ENCODE measurements around the gene DGAT2L6.
"Not testable (repeated sequence)": the region's sequence is repeated elsewhere in the genome, so short reads cannot be mapped to it uniquely, and the experiment has no call there.

- not testable (repeated sequence) for TF ChIP-seq RAD21 (IDR thresholded peaks at IDR 0.05; ENCODE audit: low read length); RFX5 (IDR thresholded peaks at IDR 0.05; ENCODE audit: low read length); MAX (IDR thresholded peaks at IDR 0.05; ENCODE audit: low read depth); SMC3 (IDR thresholded peaks at IDR 0.05; ENCODE audit: low read depth, low read length); FOSL2 (IDR thresholded peaks at IDR 0.05; ENCODE audit: borderline replicate concordance, low read depth); CHD2 (IDR thresholded peaks at IDR 0.05; ENCODE audit: low read length, partially characterized antibody)
- TF ChIP-seq, protein P1, sequence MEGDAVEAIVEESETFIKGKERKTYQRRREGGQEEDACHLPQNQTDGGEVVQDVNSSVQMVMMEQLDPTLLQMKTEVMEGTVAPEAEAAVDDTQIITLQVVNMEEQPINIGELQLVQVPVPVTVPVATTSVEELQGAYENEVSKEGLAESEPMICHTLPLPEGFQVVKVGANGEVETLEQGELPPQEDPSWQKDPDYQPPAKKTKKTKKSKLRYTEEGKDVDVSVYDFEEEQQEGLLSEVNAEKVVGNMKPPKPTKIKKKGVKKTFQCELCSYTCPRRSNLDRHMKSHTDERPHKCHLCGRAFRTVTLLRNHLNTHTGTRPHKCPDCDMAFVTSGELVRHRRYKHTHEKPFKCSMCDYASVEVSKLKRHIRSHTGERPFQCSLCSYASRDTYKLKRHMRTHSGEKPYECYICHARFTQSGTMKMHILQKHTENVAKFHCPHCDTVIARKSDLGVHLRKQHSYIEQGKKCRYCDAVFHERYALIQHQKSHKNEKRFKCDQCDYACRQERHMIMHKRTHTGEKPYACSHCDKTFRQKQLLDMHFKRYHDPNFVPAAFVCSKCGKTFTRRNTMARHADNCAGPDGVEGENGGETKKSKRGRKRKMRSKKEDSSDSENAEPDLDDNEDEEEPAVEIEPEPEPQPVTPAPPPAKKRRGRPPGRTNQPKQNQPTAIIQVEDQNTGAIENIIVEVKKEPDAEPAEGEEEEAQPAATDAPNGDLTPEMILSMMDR (IDR thresholded peaks at IDR 0.05) = not testable (repeated sequence)
Observed at GRCh38 chrX:70243601-70244000, 66.3 kb downstream of the DGAT2L6 start.
